Measurements from ENCODE around the gene JOSD1. TPM values are rescaled to one million over a fixed set of nuclear protein-coding genes. Genes with fewer than 3 reads are reported as not detected.

Gene JOSD1
- total and polyA plus RNA-seq, 10 of the 15 experiments (the other 5 are each of a cell fraction or from before 2014, with no cell fraction given): 6.2 to 54.6 (median 40.5) TPM

DNA sequence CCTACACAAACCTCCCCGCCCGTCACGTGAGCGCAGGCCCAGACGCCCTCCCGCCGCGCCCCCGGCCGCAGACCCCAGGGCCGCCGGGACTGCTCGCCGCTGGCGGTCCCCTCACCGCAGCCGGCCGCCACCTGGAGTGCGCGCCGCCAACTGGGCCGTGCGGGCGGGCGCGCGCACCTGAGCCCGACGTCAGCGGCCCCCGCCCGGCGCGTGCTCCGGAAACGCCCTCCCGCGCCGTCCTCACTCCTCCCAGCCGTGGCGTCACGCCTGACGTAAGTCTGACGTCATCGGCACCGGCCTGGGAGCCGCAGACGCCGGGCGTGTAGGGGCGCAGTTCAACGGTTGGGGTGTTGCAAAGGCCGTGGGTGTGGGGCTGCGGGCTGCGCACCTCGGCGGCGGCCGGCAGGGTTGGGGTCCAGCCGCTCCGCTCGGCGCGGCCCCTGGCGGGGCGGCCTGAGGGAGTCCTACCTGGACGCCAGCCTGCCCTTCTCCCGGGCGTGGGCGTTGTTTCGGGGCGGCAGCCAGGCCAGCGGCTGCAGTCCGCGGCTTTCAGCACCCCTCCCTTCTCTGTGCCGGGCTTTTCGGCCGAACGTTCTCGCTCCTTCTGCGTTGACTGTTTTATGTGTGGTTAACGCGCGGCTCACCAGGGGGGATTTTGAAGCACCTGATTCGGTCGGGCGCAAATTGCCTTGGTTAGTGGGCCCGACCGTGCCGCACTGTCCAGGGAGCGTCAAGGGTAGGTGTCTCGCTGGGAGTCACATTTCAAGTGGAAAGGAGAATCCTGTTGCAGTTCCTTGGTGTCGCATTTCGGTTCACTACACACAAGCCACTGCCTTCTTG is at the start of gene JOSD1 (continued):
- TF ChIP-seq IKZF2 (IDR thresholded peaks at IDR 0.05) (peak; percentile 45 to 59; a peak in 3 of 4 replicates), NFXL1 (IDR thresholded peaks at IDR 0.05; ENCODE audit: borderline replicate concordance) (no peak), FOXM1 (IDR thresholded peaks at IDR 0.05; ENCODE audit: low read depth, low read length) (no peak), LARP7 (IDR thresholded peaks at IDR 0.05) (peak; percentile 95), JUNB (IDR thresholded peaks at IDR 0.05) (no peak), SIX5 (IDR thresholded peaks at IDR 0.05; ENCODE audit: low read depth, low read length, severe bottlenecking) (no peak), POLR2A (IDR thresholded peaks at IDR 0.05; ENCODE audit: low read depth, low read length) (peak; percentile 87), FOS (IDR thresholded peaks at IDR 0.05; ENCODE audit: borderline replicate concordance, extremely low read depth, insufficient read length) (no peak), KAT2A (conservative IDR thresholded peaks at IDR 0.05; ENCODE audit: control insufficient read depth, low read depth, low read length) (no peak), GABPA (IDR thresholded peaks at IDR 0.05; ENCODE audit: low read depth) (no peak), RCOR1 (conservative IDR thresholded peaks at IDR 0.05; ENCODE audit: low read depth, low read length) (0 out of 2 replicates have a peak, but pooled peaks have one; percentile 15), PML (IDR thresholded peaks at IDR 0.05; ENCODE audit: low read length) (peak; percentile 84; the same call in 1 of the 2 replicates), BCL11A (IDR thresholded peaks at IDR 0.05; ENCODE audit: low read depth, low read length) (no peak), ZNF384 (IDR thresholded peaks at IDR 0.05; ENCODE audit: borderline replicate concordance, low read depth, low read length) (no peak), ESRRA (IDR thresholded peaks at IDR 0.05; ENCODE audit: low read length) (no peak; the same call in 1 of the 2 replicates), DPF2 (IDR thresholded peaks at IDR 0.05) (peak; percentile 98), STAT1 (conservative IDR thresholded peaks at IDR 0.05) (peak; percentile 70; the same call in 1 of the 2 replicates)
- TF ChIP-seq, protein P1, sequence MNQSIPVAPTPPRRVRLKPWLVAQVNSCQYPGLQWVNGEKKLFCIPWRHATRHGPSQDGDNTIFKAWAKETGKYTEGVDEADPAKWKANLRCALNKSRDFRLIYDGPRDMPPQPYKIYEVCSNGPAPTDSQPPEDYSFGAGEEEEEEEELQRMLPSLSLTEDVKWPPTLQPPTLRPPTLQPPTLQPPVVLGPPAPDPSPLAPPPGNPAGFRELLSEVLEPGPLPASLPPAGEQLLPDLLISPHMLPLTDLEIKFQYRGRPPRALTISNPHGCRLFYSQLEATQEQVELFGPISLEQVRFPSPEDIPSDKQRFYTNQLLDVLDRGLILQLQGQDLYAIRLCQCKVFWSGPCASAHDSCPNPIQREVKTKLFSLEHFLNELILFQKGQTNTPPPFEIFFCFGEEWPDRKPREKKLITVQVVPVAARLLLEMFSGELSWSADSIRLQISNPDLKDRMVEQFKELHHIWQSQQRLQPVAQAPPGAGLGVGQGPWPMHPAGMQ (IDR thresholded peaks at IDR 0.05; ENCODE audit: borderline replicate concordance): no peak
- TF ChIP-seq, protein P2, sequence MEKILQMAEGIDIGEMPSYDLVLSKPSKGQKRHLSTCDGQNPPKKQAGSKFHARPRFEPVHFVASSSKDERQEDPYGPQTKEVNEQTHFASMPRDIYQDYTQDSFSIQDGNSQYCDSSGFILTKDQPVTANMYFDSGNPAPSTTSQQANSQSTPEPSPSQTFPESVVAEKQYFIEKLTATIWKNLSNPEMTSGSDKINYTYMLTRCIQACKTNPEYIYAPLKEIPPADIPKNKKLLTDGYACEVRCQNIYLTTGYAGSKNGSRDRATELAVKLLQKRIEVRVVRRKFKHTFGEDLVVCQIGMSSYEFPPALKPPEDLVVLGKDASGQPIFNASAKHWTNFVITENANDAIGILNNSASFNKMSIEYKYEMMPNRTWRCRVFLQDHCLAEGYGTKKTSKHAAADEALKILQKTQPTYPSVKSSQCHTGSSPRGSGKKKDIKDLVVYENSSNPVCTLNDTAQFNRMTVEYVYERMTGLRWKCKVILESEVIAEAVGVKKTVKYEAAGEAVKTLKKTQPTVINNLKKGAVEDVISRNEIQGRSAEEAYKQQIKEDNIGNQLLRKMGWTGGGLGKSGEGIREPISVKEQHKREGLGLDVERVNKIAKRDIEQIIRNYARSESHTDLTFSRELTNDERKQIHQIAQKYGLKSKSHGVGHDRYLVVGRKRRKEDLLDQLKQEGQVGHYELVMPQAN (conservative IDR thresholded peaks at IDR 0.05): peak; percentile 79
- TF ChIP-seq, protein P3, sequence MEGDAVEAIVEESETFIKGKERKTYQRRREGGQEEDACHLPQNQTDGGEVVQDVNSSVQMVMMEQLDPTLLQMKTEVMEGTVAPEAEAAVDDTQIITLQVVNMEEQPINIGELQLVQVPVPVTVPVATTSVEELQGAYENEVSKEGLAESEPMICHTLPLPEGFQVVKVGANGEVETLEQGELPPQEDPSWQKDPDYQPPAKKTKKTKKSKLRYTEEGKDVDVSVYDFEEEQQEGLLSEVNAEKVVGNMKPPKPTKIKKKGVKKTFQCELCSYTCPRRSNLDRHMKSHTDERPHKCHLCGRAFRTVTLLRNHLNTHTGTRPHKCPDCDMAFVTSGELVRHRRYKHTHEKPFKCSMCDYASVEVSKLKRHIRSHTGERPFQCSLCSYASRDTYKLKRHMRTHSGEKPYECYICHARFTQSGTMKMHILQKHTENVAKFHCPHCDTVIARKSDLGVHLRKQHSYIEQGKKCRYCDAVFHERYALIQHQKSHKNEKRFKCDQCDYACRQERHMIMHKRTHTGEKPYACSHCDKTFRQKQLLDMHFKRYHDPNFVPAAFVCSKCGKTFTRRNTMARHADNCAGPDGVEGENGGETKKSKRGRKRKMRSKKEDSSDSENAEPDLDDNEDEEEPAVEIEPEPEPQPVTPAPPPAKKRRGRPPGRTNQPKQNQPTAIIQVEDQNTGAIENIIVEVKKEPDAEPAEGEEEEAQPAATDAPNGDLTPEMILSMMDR (IDR thresholded peaks at IDR 0.05 in 2 of 3, conservative IDR thresholded peaks at IDR 0.05 in 1 of 3; ENCODE audit: control insufficient read depth in 2 of 3, extremely low read depth in 1 of 3, insufficient read depth in 1 of 3, low read depth in 3 of 3, low read length in 3 of 3): no peak
- TF ChIP-seq, protein P4, sequence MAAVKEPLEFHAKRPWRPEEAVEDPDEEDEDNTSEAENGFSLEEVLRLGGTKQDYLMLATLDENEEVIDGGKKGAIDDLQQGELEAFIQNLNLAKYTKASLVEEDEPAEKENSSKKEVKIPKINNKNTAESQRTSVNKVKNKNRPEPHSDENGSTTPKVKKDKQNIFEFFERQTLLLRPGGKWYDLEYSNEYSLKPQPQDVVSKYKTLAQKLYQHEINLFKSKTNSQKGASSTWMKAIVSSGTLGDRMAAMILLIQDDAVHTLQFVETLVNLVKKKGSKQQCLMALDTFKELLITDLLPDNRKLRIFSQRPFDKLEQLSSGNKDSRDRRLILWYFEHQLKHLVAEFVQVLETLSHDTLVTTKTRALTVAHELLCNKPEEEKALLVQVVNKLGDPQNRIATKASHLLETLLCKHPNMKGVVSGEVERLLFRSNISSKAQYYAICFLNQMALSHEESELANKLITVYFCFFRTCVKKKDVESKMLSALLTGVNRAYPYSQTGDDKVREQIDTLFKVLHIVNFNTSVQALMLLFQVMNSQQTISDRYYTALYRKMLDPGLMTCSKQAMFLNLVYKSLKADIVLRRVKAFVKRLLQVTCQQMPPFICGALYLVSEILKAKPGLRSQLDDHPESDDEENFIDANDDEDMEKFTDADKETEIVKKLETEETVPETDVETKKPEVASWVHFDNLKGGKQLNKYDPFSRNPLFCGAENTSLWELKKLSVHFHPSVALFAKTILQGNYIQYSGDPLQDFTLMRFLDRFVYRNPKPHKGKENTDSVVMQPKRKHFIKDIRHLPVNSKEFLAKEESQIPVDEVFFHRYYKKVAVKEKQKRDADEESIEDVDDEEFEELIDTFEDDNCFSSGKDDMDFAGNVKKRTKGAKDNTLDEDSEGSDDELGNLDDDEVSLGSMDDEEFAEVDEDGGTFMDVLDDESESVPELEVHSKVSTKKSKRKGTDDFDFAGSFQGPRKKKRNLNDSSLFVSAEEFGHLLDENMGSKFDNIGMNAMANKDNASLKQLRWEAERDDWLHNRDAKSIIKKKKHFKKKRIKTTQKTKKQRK (IDR thresholded peaks at IDR 0.05; ENCODE audit: low read depth, low read length): no peak
